Neural progenitor cell (in vitro differentiated cells): ENCODE data around the gene PLK5.
A peak's percentile ranks its signal among the peaks of the same experiment; 100 is the strongest.

Experiments
- CTCF ChIP-seq: fragments of 200-600 bp; sonication (generic); IDR thresholded peaks from 2 replicates; pipeline ENCODE4 v1.5.1; 2017; ENCODE audit warnings: antibody characterized with exemption, mild to moderate bottlenecking
- EZH2 ChIP-seq: fragments of 200-600 bp; sonication (generic); IDR thresholded peaks from 2 replicates; pipeline ENCODE4 v1.6.1; 2017; ENCODE audit warnings: antibody characterized with exemption, mild to moderate bottlenecking, moderate library complexity

DNA sequence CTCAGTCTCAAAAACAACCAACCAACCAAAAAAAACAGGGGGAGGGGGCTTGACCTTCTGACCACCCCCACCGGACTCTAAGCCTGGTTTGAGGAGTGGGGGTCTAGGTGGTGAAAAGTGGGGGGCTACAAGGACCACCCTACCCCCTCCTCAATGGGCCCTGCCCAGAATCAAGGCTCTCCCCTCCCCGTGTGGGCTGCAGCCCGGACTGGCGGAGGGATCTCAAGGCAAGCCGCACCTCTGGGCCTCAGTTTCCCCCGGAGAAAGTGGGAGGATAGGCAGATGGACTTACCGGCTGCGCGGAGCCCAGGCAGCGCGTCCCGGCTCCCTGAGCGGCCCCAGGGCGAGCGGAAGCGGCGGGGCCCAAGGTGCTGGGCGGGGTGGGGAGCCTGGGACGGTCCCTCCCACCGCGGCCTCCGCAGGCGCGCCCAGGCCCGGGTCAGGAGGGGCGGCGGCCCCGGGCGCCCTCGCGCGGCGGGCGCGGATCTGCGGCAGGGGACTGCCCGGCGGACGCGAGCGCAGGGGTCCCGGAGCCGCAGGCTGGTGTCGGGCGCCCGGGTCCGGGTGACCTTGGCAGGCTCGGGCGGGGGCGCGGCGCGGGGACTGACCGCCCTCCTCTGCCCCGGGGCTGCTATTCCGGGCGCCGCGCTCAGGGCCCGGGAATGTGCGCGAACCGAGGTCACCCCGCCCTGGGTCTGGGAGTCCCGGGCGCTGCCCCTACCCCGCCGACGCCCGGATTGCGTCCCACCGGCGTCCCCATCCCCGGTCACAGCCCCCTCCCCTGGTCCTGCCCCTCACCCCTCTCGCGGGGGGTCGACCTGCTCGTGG is 11.0 kb upstream of the PLK5 start, which contains the start of gene ADAMTSL5:
- TF ChIP-seq CTCF, result no peak
- TF ChIP-seq EZH2, result peak; percentile 72
